ENCODE measurements around the gene PNMA5. TPM values are rescaled to one million over a fixed set of nuclear protein-coding genes. Genes with fewer than 3 reads are reported as not detected.
"Not testable (repeated sequence)": the region's sequence is repeated elsewhere in the genome, so short reads cannot be mapped to it uniquely, and the experiment has no call there.

PNMA5 gene
- total and polyA plus RNA-seq, 7 donors: not detected

DNA sequence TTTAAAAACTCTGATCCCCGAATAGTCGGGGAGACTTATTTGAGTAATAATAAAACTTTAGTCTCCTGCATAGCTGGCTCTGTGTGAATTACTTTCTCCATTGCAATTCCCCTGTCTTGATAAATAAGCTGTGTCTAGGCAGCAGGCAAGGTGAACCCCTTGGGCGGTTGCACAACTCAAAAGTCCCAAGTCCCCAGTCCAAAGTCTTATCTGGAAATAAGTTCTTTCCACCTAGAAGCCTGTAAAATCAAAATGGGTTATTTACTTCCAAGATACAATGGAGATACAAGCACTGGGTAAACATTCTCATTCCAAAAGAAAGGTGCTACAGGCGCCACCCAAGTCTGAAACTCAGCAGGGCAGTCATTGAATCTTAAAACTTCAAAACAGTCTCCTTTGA, 10.1 kb upstream of the PNMA5 start:
- DNase-seq: no peak
- no peak for ATAC-seq
- no peaks in the 10 kb centered on the region for H3K9me3 ChIP-seq
- H3K27me3 ChIP-seq (ENCODE audit: insufficient read depth in 3 of 3, low read length in 2 of 3): peaks cover 0 to 23% (median 0%) of the 10 kb centered on the region in 3 donors
- 72 to 94% (median 90%) methylated on average over 4 of the region's 4 CpGs for WGBS, 3 donors
- no peak overlapping the region for H3K4me3 ChIP-seq
- no peaks in the 10 kb centered on the region for H3K4me1 ChIP-seq
- TF ChIP-seq, protein P1, sequence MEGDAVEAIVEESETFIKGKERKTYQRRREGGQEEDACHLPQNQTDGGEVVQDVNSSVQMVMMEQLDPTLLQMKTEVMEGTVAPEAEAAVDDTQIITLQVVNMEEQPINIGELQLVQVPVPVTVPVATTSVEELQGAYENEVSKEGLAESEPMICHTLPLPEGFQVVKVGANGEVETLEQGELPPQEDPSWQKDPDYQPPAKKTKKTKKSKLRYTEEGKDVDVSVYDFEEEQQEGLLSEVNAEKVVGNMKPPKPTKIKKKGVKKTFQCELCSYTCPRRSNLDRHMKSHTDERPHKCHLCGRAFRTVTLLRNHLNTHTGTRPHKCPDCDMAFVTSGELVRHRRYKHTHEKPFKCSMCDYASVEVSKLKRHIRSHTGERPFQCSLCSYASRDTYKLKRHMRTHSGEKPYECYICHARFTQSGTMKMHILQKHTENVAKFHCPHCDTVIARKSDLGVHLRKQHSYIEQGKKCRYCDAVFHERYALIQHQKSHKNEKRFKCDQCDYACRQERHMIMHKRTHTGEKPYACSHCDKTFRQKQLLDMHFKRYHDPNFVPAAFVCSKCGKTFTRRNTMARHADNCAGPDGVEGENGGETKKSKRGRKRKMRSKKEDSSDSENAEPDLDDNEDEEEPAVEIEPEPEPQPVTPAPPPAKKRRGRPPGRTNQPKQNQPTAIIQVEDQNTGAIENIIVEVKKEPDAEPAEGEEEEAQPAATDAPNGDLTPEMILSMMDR (IDR thresholded peaks at IDR 0.05): no peak
- no peaks in the 10 kb centered on the region for H3K36me3 ChIP-seq (ENCODE audit: insufficient read depth in 1 of 2, low read depth in 1 of 2)
- intact Hi-C loops (cut with DNase I): no loop called here
- no peak overlapping the region for H3K27ac ChIP-seq

DNA sequence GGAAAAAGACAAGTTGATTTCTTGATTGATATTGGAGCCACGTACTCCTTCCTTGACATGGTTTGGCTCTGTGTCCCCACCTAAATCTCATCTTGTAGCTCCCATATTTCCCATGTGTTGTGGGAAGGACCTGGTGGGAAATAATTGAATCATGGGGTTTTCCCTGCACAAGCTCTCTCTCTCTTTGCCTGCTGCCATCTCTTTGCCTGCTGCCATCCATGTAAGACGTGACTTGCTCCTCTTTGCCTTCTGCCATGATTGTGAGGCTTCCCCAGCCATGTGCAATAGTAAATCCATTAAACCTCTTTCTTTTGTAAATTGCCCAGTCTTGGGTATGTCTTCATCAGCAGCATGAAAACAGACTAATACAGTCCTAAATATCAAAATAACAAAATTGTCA, 8.3 kb upstream of the PNMA5 start:
- WGBS, 3 donors: 59 to 100% (median 81%) methylated on average over 2 of the region's 2 CpGs
- H3K27me3 ChIP-seq (ENCODE audit: insufficient read depth in 3 of 3, low read length in 2 of 3): peaks cover 0 to 11% (median 0%) of the 10 kb centered on the region in 3 donors
- intact Hi-C loops (cut with DNase I); DNase-seq; H3K4me3 ChIP-seq; H3K4me1 ChIP-seq; H3K27ac ChIP-seq; H3K36me3 ChIP-seq (ENCODE audit: insufficient read depth in 1 of 2, low read depth in 1 of 2); H3K9me3 ChIP-seq; ATAC-seq: not testable (repeated sequence)

DNA sequence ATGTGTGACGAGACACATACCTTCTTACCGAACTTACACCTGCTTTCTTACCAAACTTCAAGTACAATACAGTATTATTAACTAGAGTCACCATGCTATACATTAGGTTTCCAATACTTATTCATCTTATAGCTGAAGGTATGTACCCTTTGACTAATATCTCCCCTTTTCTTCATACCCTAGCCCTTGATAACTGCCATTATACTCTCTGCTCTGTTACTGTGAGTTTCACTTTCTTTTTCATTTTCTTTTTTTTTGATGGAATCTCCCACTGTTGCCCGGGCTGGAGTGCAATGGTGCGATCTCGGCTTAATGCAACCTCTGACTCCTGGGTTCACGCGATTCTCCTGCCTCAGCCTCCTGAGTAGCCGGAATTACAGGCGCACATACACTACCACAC, 3.4 kb upstream of the PNMA5 start:
- ATAC-seq: no peak
- 82 to 91% (median 87%) methylated on average over 9 of the region's 9 CpGs for WGBS, 3 donors

DNA sequence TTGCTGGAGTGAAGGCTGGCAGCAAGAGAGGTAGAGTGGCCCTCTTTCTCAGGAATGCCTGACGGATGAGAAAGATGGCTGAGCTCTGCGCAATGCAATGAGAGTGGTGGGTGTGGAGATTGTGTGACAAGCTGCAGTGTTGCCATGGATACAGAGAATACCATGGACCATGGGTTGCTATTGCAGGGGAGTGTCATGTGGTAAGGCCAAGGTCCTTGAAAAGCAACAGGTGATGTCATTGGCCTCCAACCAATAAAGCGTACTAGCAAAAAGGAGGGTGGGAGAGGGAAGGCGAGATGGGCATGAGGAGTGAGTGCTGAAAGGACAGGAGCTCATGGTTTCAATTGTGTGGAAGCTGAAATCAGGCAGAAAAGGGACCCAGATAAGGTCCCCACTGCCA, 1.8 kb downstream of the PNMA5 start:
- WGBS, 3 donors: 64 to 72% (median 71%) methylated on average over 4 of the region's 4 CpGs
- ATAC-seq (no peak), DNase-seq (no peak)
- TF ChIP-seq, protein P1 (IDR thresholded peaks at IDR 0.05): no peak
- no peaks in the 10 kb centered on the region for H3K36me3 ChIP-seq (ENCODE audit: insufficient read depth in 1 of 2, low read depth in 1 of 2)
- no peaks in the 10 kb centered on the region for H3K9me3 ChIP-seq
- intact Hi-C loops (cut with DNase I): no loop called here
- H3K27ac ChIP-seq: no peak overlapping the region
- H3K4me1 ChIP-seq: no peaks in the 10 kb centered on the region
- peaks cover 0 to 10% (median 0%) of the 10 kb centered on the region in 3 donors for H3K27me3 ChIP-seq (ENCODE audit: insufficient read depth in 3 of 3, low read length in 2 of 3)
- no peak overlapping the region for H3K4me3 ChIP-seq

More for the DNA sequence above, 3.4 kb upstream of the PNMA5 start:
- H3K4me1 ChIP-seq: no peaks in the 10 kb centered on the region
- TF ChIP-seq, protein P1 (IDR thresholded peaks at IDR 0.05): no peak
- no peak overlapping the region for H3K27ac ChIP-seq
- no peak overlapping the region for H3K4me3 ChIP-seq
- intact Hi-C loops (cut with DNase I): no loop called here
- H3K9me3 ChIP-seq: no peaks in the 10 kb centered on the region
- no peaks in the 10 kb centered on the region for H3K36me3 ChIP-seq (ENCODE audit: insufficient read depth in 1 of 2, low read depth in 1 of 2)
- H3K27me3 ChIP-seq (ENCODE audit: insufficient read depth in 3 of 3, low read length in 2 of 3): no peaks in the 10 kb centered on the region
- no peak for DNase-seq

DNA sequence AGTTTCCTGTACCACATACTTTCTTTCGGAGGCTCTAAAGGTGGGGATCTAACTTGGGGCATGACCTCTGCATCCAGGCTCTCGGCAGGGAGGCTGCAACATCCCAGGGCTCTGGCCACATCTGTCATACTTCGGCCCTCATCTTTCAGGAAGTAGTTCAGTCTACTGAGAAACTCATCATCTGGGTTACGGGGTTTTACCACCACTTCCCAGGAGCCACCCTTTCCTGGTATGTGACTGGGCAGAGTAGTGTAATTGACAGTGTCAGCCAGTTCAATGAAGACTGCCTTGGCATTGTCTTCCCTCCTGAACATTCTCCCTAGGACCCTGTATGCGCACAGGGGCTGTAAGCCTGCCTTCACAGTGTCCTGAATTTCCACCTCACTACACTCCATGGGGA, 2.8 kb downstream of the PNMA5 start:
- Histone ChIP-seq H3K27me3 (ENCODE audit: insufficient read depth in 3 of 3, low read length in 2 of 3) (peaks cover 0 to 10% (median 0%) of the 10 kb centered on the region in 3 donors), H3K9me3 (no peaks in the 10 kb centered on the region), H3K27ac (no peak overlapping the region), H3K4me3 (no peak overlapping the region), H3K36me3 (ENCODE audit: insufficient read depth in 1 of 2, low read depth in 1 of 2) (no peaks in the 10 kb centered on the region), H3K4me1 (no peaks in the 10 kb centered on the region)
- no peak for ATAC-seq
- TF ChIP-seq, protein P1 (IDR thresholded peaks at IDR 0.05): no peak
- WGBS, 3 donors: 76 to 81% (median 76%) methylated on average over 5 of the region's 5 CpGs
- intact Hi-C loops (cut with DNase I): no loop called here
- no peak for DNase-seq

All from psoas muscle (tissue), 8 donors.